Lower leg skin (tissue), 3 donors: ENCODE results near the gene RAB29.

ENCODE experiments used
- CTCF ChIP-seq, 3 donors: fragments of 450-650 bp; IDR thresholded peaks; one replicate each; pipeline ENCODE4 v1.5.1; 2016; ENCODE audit warnings: antibody characterized with exemption in 3 of 3, mild to moderate bottlenecking in 3 of 3, moderate library complexity in 2 of 3
- POLR2A ChIP-seq, 2 donors: fragments of 450-650 bp; IDR thresholded peaks; one replicate each; pipeline ENCODE4 v1.6.1; 2016 to 2017; ENCODE audit warnings: antibody characterized with exemption in 2 of 2, mild to moderate bottlenecking in 1 of 2, moderate library complexity in 1 of 2

- no peak for TF ChIP-seq POLR2A (IDR thresholded peaks at IDR 0.05)
- no peak for TF ChIP-seq CTCF (IDR thresholded peaks at IDR 0.05)
Observed at GRCh38 chr1:205719762-205720161, 55.5 kb downstream of the RAB29 start.
